Prostate gland (tissue), 2 donors: ENCODE results near the gene PDE5A. TPM values are rescaled to one million over a fixed set of nuclear protein-coding genes. Genes with fewer than 3 reads are reported as not detected.

Experiments used
- DNase-seq: peaks from one replicate; pipeline ENCODE4 v3.0.0-alpha.2; 2019; ENCODE audit warnings: low spot score
- H3K27ac ChIP-seq, 2 donors: fragments of 200-600 bp; sonication (generic); 2 replicates each; pipeline ENCODE4 v1.5.1; 2017 to 2019
- H3K27me3 ChIP-seq: fragments of 200-600 bp; sonication (generic); replicated peaks from 2 replicates; pipeline ENCODE4 v1.5.1; 2019; ENCODE audit not compliant: insufficient read depth
- H3K36me3 ChIP-seq, 2 donors: fragments of 200-600 bp; sonication (generic); 1 replicate in 1 of 2; 2 replicates in 1 of 2; pipeline versions ENCODE4 v1.5.1 to v1.8.1; 2017 to 2019
- H3K4me1 ChIP-seq: fragments of 200-600 bp; sonication (generic); replicated peaks from 2 replicates; pipeline ENCODE4 v1.5.1; 2019
- H3K4me3 ChIP-seq, 2 donors: fragments of 200-600 bp; sonication (generic); 2 replicates each; pipeline ENCODE4 v1.5.1; 2017 to 2019
- H3K9me3 ChIP-seq: fragments of 200-600 bp; sonication (generic); 2 replicates; pipeline ENCODE4 v1.5.1; 2017
- POLR2A ChIP-seq: fragments of 450-650 bp; IDR thresholded peaks from one replicate; pipeline ENCODE4 v1.6.1; 2016; ENCODE audit warnings: antibody characterized with exemption, mild to moderate bottlenecking
- POLR2AphosphoS5 ChIP-seq: sonication (generic); formaldehyde crosslinking; IDR thresholded peaks from one replicate; pipeline ENCODE4 v1.6.1; 2017; ENCODE audit warnings: antibody characterized with exemption
- WGBS: methylation state at CpG from one replicate; pipeline ENCODE4 v1.1.5; 2018; 5-methylcytosine and 5-hydroxymethylcytosine counted together
- intact Hi-C: fragments of 100-400 bp; cut with DNase I; formaldehyde crosslinking; loops from one replicate; pipeline ENCODE4 v1.14.2; 2022
- total RNA-seq, 2 donors: library from RNA; depleted of rRNA; stranded (reverse); fragments of >200 nt; gene quantifications; one replicate each; pipeline ENCODE4 v1.1.0, GENCODE V29; 2016
- TF ChIP-seq, protein P1 (sequence below), 4 experiments: fragments of 200-600 bp in 2 of 4; fragments of 450-650 bp in 2 of 4; sonication (generic) in 2 of 4; IDR thresholded peaks; 1 replicate in 3 of 4; 2 replicates in 1 of 4; pipeline ENCODE4 v1.5.1; 2016 to 2019; ENCODE audit warnings: antibody characterized with exemption in 4 of 4, mild to moderate bottlenecking in 2 of 4, moderate library complexity in 2 of 4

Gene PDE5A
- 10 to 100 TPM; 46.0 to 49.6 TPM for total RNA-seq

DNA sequence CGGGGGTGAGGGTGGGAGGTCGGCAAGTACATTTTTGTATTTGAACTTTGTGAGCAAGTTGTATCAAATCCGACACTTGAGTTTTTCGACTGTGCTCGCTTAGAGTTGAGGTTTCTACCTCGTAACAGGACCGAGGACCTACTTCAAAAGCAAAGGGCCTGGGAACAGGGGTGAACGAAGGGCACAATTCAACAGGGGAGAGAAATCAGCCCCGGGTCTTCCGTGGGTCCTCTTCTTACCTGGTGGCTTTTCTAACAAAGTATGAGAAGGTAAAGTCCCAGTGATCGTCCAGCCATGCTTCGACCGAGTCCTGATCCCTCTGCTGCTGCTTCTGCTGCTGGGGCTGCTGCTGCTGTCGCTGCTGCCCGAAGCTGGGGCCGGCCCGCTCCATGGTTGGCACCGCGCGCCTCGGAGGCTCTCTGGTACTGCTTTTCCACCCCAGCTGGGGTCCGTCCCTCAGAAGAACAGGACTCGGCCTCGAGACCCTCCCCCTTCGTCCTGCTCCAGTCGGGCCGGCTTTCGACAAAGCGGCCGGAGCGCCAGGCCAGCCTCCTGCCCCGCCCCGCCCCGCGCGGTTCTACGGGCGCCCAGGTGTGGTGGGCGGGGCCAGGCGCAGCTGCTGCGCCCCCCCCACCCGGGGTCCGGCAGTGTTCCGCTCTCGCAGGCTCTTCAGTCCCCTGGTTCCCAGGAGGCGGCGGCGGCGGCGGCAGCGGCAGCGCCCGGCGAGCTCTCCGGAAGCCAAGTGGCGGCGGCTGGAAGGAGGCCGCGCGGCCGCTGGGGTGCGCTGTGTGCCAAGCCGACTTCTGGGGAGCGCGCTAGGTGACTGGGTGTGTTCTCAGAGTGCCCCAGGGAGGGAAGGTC lies at the start of gene PDE5A:
TSS of gene PDE5A (minus strand) at position 524 of the 861 bp plus-strand sequence. CDS start at position 391, 133 bp downstream.
- peak within 1 kb of the TSS; percentile 85 to 89 for H3K27ac ChIP-seq
- WGBS: under 1% methylated on average over 46 of the region's 65 CpGs
- intact Hi-C loops: loop anchor here (1.0 to 10.0 kb wide), 7 partner anchors 106 to 644 kb away; no protein-coding TSS in a partner anchor
- no peaks in the 10 kb centered on the region for H3K36me3 ChIP-seq
- peak within 1 kb of the TSS; percentile 60 to 66 for H3K4me3 ChIP-seq
- DNase-seq: peak; percentile 82
- TF ChIP-seq POLR2A (peak; percentile 70), POLR2AphosphoS5 (no peak)
- TF ChIP-seq, protein P1, sequence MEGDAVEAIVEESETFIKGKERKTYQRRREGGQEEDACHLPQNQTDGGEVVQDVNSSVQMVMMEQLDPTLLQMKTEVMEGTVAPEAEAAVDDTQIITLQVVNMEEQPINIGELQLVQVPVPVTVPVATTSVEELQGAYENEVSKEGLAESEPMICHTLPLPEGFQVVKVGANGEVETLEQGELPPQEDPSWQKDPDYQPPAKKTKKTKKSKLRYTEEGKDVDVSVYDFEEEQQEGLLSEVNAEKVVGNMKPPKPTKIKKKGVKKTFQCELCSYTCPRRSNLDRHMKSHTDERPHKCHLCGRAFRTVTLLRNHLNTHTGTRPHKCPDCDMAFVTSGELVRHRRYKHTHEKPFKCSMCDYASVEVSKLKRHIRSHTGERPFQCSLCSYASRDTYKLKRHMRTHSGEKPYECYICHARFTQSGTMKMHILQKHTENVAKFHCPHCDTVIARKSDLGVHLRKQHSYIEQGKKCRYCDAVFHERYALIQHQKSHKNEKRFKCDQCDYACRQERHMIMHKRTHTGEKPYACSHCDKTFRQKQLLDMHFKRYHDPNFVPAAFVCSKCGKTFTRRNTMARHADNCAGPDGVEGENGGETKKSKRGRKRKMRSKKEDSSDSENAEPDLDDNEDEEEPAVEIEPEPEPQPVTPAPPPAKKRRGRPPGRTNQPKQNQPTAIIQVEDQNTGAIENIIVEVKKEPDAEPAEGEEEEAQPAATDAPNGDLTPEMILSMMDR (IDR thresholded peaks at IDR 0.05): peak; percentile 68 to 94 (median 81)
- no peaks in the 10 kb centered on the region for H3K27me3 ChIP-seq
- no peaks in the 10 kb centered on the region for H3K4me1 ChIP-seq
- no peaks in the 10 kb centered on the region for H3K9me3 ChIP-seq

DNA sequence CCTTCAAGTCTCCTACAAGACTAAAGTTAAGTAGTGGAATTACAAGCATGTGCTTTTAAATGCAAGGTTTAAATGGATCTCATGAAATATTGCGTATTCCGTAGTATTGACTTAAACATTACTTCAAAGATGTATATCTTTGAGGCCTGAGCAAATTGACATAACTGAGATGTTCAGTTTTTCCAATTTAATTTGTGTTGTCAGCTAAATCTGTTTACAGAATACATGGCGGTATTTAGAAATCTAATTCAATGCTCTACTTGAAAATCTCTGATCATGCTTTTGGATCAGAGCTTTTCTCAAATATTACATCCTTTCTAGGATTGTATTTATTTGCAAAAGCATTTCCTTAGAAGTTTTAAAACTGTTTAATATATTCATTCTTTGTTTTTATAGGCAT lies 47.5 kb upstream of the PDE5A start:
- no peaks in the 10 kb centered on the region for H3K27me3 ChIP-seq
- H3K4me3 ChIP-seq: no peak overlapping the region
- no peaks in the 10 kb centered on the region for H3K9me3 ChIP-seq
- WGBS: 60% methylated on average over 3 of the region's 3 CpGs
- no peaks in the 10 kb centered on the region for H3K4me1 ChIP-seq
- H3K27ac ChIP-seq: no peak overlapping the region
- no peaks in the 10 kb centered on the region for H3K36me3 ChIP-seq
- TF ChIP-seq, protein P1 (IDR thresholded peaks at IDR 0.05): no peak
- no peak for TF ChIP-seq POLR2A
- TF ChIP-seq POLR2AphosphoS5: no peak
- intact Hi-C loops: no loop called here
- no peak for DNase-seq

DNA sequence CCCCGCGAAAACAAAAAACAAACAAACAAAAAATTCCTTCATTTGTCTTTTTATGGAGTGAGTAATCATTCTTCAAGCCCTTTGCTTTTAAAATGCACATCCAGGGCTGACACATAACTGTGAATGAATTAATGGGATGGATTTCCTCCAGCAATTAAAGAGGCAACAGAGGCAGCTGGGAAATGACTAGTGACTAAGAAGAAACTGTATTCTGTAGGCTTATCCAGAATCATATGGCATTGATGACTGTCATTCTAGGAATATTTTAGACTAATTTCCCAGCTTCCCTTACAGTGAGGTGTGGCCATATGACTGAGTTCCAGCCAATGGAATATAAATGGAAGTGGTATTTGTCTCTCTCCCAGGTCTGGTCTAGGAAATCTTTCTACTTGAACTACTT lies 46.8 kb upstream of the PDE5A start:
- Histone ChIP-seq H3K36me3 (no peaks in the 10 kb centered on the region), H3K4me1 (no peaks in the 10 kb centered on the region), H3K4me3 (no peak overlapping the region), H3K27ac (no peak overlapping the region), H3K9me3 (no peaks in the 10 kb centered on the region), H3K27me3 (no peaks in the 10 kb centered on the region)
- 95% methylated on average over 2 of the region's 2 CpGs for WGBS
- TF ChIP-seq POLR2A (no peak), POLR2AphosphoS5 (no peak)
- TF ChIP-seq, protein P1 (IDR thresholded peaks at IDR 0.05): no peak
- DNase-seq: no peak
- intact Hi-C loops: no loop called here

DNA sequence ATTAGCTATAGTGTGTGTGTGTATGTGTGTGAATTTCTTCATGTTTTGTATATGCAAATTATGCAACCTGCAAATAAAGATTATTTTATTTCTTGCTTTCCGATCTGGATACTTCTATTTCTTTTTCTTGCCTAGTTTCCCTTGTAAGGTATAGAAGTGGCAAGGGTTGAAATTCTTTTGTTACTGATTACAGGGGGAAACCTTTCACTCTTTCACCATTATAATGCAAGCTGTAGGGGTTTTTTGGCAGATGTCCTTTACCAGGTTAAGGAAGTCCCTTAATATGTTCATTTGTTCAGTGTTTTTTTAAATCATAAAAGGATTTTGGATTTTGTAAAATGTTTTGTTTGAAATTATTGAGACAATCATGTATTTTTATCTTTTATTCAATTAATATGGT lies 44.3 kb upstream of the PDE5A start:
- no peaks in the 10 kb centered on the region for H3K4me1 ChIP-seq
- WGBS: 79% methylated on average over 1 of the region's 1 CpG
- no peak overlapping the region for H3K27ac ChIP-seq
- intact Hi-C loops: no loop called here
- no peaks in the 10 kb centered on the region for H3K27me3 ChIP-seq
- H3K36me3 ChIP-seq: no peaks in the 10 kb centered on the region
- no peak overlapping the region for H3K4me3 ChIP-seq
- H3K9me3 ChIP-seq: no peaks in the 10 kb centered on the region
- no peak for TF ChIP-seq POLR2AphosphoS5
- TF ChIP-seq, protein P1 (IDR thresholded peaks at IDR 0.05): no peak
- no peak for TF ChIP-seq POLR2A
- no peak for DNase-seq

DNA sequence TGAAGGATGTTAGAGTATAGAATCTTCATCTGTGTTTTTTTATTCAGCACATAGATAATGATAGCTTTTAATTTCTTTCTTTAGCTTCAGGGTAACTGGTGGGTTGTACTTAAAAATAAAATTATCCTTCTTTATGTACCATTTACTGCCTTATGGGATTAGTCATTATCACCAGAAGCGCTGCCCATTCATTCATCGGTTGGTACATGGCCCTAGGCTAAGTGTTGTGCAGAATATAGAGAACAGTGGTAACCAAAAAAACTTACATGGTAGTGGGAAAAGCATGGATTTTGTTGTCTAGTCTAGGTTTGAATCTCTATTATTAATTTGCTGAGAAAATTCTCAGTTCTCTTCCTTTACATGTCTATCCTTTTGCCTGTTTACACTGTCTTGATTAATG lies 43.5 kb upstream of the PDE5A start:
- Histone ChIP-seq H3K36me3 (no peaks in the 10 kb centered on the region), H3K27me3 (no peaks in the 10 kb centered on the region), H3K4me1 (no peaks in the 10 kb centered on the region), H3K4me3 (no peak overlapping the region), H3K9me3 (no peaks in the 10 kb centered on the region), H3K27ac (no peak overlapping the region)
- intact Hi-C loops: no loop called here
- no peak for TF ChIP-seq POLR2A
- TF ChIP-seq POLR2AphosphoS5: no peak
- TF ChIP-seq, protein P1 (IDR thresholded peaks at IDR 0.05): no peak
- WGBS: 91% methylated on average over 2 of the region's 2 CpGs
- DNase-seq: no peak
